NCI-H446 treated with DMSO at 0.1 percent for 48 hours (cell line): ENCODE measurements around the gene SLC7A14.

Experiments
- DNase-seq: peaks from one replicate; lab custom pipeline; 2025; lab: John Stamatoyannopoulos, UW

Gene SLC7A14

GRCh38 chr3:170585937-170586310 lies at the start of gene SLC7A14:
Gene SLC7A14 (minus strand): TSS chr3:170586075. CDS start chr3:170526936, 59,139 bp downstream.
- peak; percentile 50 for DNase-seq

GRCh38 chr3:170635385-170635735 lies 49.5 kb upstream of the SLC7A14 start:
- DNase-seq = no peak

DNA sequence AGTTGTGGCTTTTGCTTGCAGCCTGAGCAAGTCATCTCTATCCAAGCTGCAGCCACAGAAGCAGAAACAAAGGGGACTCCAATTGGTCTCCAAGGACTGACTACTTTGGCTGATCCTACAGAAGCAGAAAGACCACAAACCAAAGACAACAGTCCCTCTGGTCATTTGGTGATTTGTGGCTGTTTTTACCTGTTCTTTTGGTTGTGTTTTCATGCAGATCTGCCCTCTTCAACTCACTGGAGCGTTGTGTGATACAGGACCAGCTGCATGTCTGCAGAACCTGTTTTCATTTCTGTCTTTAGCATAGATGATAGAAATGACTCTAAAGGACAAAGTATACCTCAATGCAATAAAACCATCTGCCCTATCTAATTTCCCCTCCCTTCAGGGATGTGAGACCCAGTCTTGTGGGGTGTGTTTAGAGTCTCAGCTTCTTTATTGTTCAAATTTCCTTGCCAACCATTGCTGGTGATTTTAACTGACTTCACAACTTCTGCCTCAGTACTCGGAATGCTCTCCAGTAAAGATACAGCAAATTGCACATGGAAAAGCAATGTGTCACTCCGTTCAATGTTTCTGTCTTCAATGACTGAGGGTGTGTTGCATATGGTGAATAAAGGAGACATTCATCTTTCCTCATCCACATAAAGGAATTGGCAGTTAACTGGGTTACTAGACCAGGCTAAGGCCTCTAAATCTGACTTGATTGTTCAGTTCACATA lies 48.9 kb upstream of the SLC7A14 start:
- DNase-seq = no peak

DNA sequence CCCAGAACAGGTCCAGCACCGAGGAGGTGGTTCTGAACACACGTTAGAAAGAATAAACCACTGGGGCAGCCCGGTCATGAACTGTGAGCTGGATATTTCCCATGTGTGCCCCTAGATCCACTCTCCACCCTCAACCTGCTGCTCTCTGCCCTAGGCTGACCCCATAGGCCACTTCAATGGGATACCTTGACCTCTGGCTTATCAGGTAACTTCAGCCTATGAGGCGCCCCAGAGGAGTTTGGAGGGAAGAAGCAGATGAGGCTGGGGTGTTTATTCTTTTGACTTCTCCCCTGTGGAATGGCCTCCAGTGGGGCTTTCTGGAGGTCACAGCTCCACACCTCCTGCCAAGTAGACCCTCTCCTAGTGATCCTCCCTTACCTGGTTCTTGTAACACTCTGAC lies 47.7 kb upstream of the SLC7A14 start:
- DNase-seq = no peak

GRCh38 chr3:170632780-170633179 lies 46.9 kb upstream of the SLC7A14 start:
- DNase-seq = no peak

GRCh38 chr3:170631755-170632488 lies 46.0 kb upstream of the SLC7A14 start:
- no peak for DNase-seq

GRCh38 chr3:170623524-170623923 lies 37.6 kb upstream of the SLC7A14 start:
- DNase-seq = no peak

DNA sequence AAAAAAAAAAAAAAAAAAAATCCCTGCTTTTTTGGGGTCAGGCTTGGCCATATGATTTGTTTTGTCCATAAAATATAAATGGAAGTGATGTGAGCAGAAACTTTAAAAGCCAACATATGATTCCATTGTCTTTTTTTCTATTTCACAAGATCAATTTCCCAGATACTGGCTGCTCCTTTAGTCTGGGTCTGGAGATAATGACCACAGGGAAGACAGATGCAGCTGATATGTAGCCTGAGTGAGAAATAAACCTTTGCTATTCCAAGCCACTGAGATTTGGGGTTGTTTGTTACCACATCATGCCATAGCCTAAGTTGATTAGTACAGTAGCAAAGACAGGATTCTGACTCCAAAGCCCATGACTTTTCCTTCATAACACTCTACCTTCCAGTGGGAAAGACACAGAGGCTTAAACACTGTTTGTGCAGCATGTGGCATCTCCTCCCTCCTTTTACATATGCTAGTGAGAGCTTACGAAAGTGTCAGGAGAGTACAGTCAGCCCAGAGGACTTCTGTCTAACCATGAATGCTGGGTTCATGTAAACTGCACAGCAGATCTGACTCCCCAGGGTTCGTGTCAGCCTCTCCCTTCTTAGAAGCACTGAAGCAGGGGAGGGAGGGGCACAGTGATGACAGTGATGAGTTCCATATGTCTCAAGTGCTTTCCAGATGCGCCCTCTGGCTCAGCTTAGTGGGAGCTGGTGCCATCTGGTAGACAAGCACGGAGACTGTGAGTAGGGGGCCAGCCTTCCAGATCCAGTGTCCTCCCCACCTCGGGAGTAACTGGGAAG lies 36.7 kb upstream of the SLC7A14 start:
- DNase-seq = peak; percentile 60

GRCh38 chr3:170621256-170621655 lies 35.4 kb upstream of the SLC7A14 start:
- DNase-seq = no peak

GRCh38 chr3:170614214-170614966 lies 28.5 kb upstream of the SLC7A14 start:
- DNase-seq = no peak

DNA sequence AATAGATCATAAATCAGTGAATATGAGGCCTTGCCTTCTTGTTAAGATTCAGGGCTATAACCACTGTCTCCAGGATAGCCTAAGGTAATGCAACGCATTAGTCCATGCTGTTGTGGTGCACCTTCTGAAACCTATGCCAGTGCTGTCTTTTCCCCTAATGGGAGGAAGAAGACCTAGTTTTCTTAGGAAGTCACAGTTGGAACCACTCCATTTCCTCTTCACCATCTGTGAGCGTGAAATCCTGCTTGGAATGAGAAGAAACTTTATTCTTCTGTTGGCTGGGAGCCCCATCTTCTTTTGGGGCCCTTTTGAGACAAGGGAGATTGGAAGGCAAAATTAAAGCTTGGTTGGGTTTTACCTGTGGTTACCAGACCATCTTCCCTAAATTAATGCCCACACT lies 25.9 kb upstream of the SLC7A14 start:
- DNase-seq = no peak

DNA sequence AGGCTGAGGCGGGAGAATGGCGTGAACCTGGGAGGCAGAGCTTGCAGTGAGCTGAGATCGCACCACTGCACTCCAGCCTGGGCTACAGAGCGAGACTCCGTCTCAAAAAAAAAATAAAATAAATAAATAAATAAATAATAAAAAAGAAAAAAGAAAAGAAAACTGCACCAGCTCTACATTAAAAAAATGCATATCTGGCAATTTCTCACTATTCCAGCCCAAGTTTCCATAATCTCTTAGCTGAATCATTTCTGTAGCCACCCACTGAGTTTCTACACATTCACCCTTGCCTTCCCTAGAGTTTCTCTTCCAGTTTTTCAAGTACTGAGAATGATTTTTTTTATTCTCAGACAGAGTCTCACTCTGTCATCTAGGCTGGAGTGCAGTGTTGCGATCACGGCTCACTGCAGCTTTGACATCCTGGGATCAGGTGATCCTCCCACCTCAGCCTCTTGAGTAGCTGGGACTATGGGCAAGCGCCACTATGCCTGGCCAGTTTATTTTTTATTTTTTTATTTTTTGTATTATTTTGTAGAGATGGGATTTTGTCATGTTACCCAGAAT lies 24.5 kb upstream of the SLC7A14 start:
- no peak for DNase-seq

DNA sequence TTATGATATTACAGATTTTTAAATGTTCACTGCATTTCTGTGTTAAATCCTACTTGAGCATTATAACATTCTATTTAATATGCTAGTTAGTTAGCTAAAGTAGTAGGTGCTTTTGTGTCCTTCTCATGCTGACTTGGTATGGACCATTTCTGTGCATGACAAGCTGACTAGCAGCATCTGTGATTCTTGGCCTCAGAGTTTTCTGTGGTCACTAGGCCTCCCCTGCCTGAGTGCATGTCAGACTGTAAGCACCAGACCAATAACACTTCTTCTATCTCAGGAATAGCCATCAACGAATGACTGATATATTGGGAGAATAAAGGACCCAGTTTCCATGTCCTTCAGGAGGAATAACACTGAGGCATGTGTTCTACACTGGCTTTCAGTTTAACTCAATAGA lies 22.6 kb upstream of the SLC7A14 start:
- DNase-seq = no peak

GRCh38 chr3:170606675-170607074 lies 20.8 kb upstream of the SLC7A14 start:
- DNase-seq = no peak

DNA sequence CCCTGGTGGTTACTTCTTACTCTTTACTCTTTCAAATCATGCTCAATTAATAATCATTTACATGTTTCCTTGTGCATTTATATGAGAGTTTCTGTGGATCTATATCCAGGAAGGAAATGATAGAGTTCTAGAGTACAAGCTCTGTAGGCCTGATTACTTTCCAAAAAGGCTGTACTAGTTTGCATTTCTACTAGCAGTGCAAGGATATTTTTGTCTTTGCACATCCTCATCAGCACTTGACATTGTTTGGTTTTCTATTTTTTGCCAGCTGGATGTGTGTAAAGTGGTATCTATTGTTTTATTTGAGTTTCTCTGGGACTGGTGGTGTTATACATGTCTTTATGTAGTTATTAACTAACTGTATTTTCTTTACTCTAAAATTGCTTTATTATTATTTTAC lies 19.6 kb upstream of the SLC7A14 start:
- DNase-seq = no peak

DNA sequence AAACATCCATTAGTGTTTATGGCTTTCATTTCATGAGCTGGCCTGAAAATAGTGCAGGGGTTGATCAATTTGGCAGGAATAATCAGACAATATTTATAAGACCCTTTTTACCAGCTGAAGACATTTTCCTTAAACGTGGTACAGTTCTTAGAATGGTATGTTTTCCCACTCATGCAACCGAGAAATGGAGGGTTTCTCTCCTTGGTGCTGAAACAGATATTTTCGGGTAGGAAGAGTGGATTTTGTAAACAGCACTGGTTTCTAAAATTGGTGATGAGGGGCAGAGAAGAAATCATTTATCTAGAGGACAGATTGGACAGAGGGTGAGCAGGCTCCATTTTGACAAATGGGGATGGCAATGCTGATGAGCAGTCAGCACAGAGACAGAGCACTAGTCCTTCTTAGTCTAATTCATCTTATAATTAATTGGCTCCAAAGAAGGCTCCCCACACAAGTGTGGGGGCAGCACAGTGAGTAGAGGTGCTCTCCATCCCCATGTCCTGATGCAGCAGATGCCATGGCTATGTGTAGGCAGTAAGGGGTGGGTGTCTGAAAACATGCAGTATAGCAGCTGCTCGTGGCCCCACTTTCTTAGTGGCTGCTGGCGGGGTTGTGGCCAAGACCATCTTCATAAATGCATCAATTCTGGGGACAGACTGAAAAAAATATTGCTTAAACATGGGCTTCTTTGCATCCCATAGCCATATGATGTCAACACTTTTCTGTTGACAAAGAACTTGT lies 18.1 kb upstream of the SLC7A14 start:
- no peak for DNase-seq

GRCh38 chr3:170602556-170602955 lies 16.7 kb upstream of the SLC7A14 start:
- DNase-seq = no peak

GRCh38 chr3:170600005-170600624 lies 14.2 kb upstream of the SLC7A14 start:
- DNase-seq = no peak

- no peak for DNase-seq
Measured at GRCh38 chr3:170599091-170599490, 13.2 kb upstream of the SLC7A14 start.

- DNase-seq = peak; percentile 58
Measured at GRCh38 chr3:170598091-170598502, 12.2 kb upstream of the SLC7A14 start.

GRCh38 chr3:170594528-170594927 lies 8.7 kb upstream of the SLC7A14 start:
- no peak for DNase-seq
